NCI-H1436 (cell line): ENCODE measurements around the gene WDR5B.
"Not testable (repeated sequence)": the region's sequence is repeated elsewhere in the genome, so short reads cannot be mapped to it uniquely, and the experiment has no call there.

Experiments used
- DNase-seq: peaks from one replicate; lab custom pipeline; 2025; lab: John Stamatoyannopoulos, UW

The WDR5B gene

GRCh38 chr3:122415762-122416654 lies at the start of gene WDR5B:
WDR5B (minus strand) TSS chr3:122416062; CDS start chr3:122415528, 534 bp downstream.
- DNase-seq = no peak

- DNase-seq = no peak
Measured at GRCh38 chr3:122464659-122465058, 48.8 kb upstream of the WDR5B start.

- no peak for DNase-seq
Measured at GRCh38 chr3:122462406-122462805, 46.5 kb upstream of the WDR5B start.

- DNase-seq = no peak
Measured at GRCh38 chr3:122461806-122462205, 45.9 kb upstream of the WDR5B start.

GRCh38 chr3:122458992-122459391 lies 43.1 kb upstream of the WDR5B start:
- DNase-seq = no peak

GRCh38 chr3:122457706-122458105 lies 41.8 kb upstream of the WDR5B start:
- no peak for DNase-seq

GRCh38 chr3:122456074-122456473 lies 40.2 kb upstream of the WDR5B start:
- no peak for DNase-seq

- no peak for DNase-seq
Measured at GRCh38 chr3:122451371-122451770, 35.5 kb upstream of the WDR5B start.

GRCh38 chr3:122448218-122448617 lies 32.4 kb upstream of the WDR5B start:
- DNase-seq = not testable (repeated sequence)

GRCh38 chr3:122444491-122444887 lies 28.6 kb upstream of the WDR5B start:
- not testable (repeated sequence) for DNase-seq

GRCh38 chr3:122443762-122444490 lies 28.1 kb upstream of the WDR5B start:
- DNase-seq = not testable (repeated sequence)

GRCh38 chr3:122443090-122443489 lies 27.2 kb upstream of the WDR5B start:
- DNase-seq = no peak

- DNase-seq = no peak
Measured at GRCh38 chr3:122435950-122436349, 20.1 kb upstream of the WDR5B start.

GRCh38 chr3:122430371-122430770 lies 14.5 kb upstream of the WDR5B start:
- DNase-seq = no peak

- DNase-seq = no peak
Measured at GRCh38 chr3:122427857-122428471, 12.1 kb upstream of the WDR5B start.

- no peak for DNase-seq
Measured at GRCh38 chr3:122421836-122422235, 6.0 kb upstream of the WDR5B start.

GRCh38 chr3:122421101-122421500 lies 5.2 kb upstream of the WDR5B start:
- DNase-seq = no peak

GRCh38 chr3:122416966-122417365 lies 1.1 kb upstream of the WDR5B start:
- no peak for DNase-seq

- no peak for DNase-seq
Measured at GRCh38 chr3:122415104-122415744, 638 bp downstream of the WDR5B start.

- no peak for DNase-seq
Measured at GRCh38 chr3:122414391-122414790, 1.5 kb downstream of the WDR5B start.

- no peak for DNase-seq
Measured at GRCh38 chr3:122410639-122411038, 5.2 kb downstream of the WDR5B start.

GRCh38 chr3:122410111-122410510 lies 5.8 kb downstream of the WDR5B start:
- no peak for DNase-seq
